HFFc6 (cell line): Measurements from ENCODE around the gene CCNL2. TPM values are rescaled to one million over a fixed set of nuclear protein-coding genes. Genes with fewer than 3 reads are reported as not detected.

ENCODE experiments used
- DNase-seq: peaks from one replicate; pipeline ENCODE4 v3.0.0-alpha.2; 2018
- H3K27ac Mint-ChIP-seq: 2 replicates; pipeline ENCODE4 v1.8.0; 2020; ENCODE audit warnings: mild to moderate bottlenecking, mixed read lengths
- H3K27me3 Mint-ChIP-seq: 2 replicates; pipeline ENCODE4 v1.8.0; 2021; ENCODE audit warnings: mild to moderate bottlenecking, moderate library complexity, mixed read lengths; ENCODE audit not compliant: insufficient read depth
- H3K36me3 Mint-ChIP-seq: 2 replicates; pipeline ENCODE4 v1.8.0; 2021; ENCODE audit warnings: low read depth, mixed read lengths
- H3K4me1 Mint-ChIP-seq: 2 replicates; pipeline ENCODE4 v1.8.0; 2020; ENCODE audit warnings: low read depth, mixed read lengths
- H3K4me3 Mint-ChIP-seq: 2 replicates; pipeline ENCODE4 v1.8.0; 2020; ENCODE audit warnings: mild to moderate bottlenecking, moderate library complexity, mixed read lengths
- H3K9me3 Mint-ChIP-seq: 2 replicates; pipeline ENCODE4 v1.8.0; 2020; ENCODE audit warnings: mild to moderate bottlenecking, mixed read lengths
- CTCF ChIP-seq: fragments of 200-600 bp; sonication (generic); IDR thresholded peaks from 2 replicates; pipeline ENCODE4 v1.5.0; 2021; ENCODE audit warnings: antibody characterized with exemption, mild to moderate bottlenecking
- total RNA-seq, 6 experiments: library from RNA; stranded (reverse); fragmentation: NEBNext Ultra II Directional; extraction: Animal tissue kit (Norgen Biotek cat#: 25700); gene quantifications; 2 replicates in 1 of 6; 3 replicates in 5 of 6; pipeline ENCODE4 v1.2.3, GENCODE V29; 2021

Gene CCNL2
- total RNA-seq, 6 experiments from 2014 or later = 96.2 to 115 (median 104) TPM

- Mint-ChIP-seq H3K4me1 (peaks cover 8% of the 10 kb centered on the region), H3K27me3 (no peaks in the 10 kb centered on the region), H3K9me3 (no peaks in the 10 kb centered on the region), H3K4me3 (no peak overlapping the region), H3K36me3 (peaks cover 58% of the 10 kb centered on the region), H3K27ac (no peak overlapping the region)
- no peak for TF ChIP-seq CTCF
- DNase-seq = no peak
Observed at GRCh38 chr1:1393428-1393827, 5.7 kb downstream of the CCNL2 start.

GRCh38 chr1:1393014-1393413, 6.1 kb downstream of the CCNL2 start:
- no peak for TF ChIP-seq CTCF
- Mint-ChIP-seq H3K9me3 (no peaks in the 10 kb centered on the region), H3K4me3 (no peak overlapping the region), H3K27me3 (no peaks in the 10 kb centered on the region), H3K36me3 (peaks cover 58% of the 10 kb centered on the region), H3K27ac (no peak overlapping the region), H3K4me1 (peaks cover 5% of the 10 kb centered on the region)
- DNase-seq = no peak

- Mint-ChIP-seq H3K27me3 (no peaks in the 10 kb centered on the region), H3K27ac (no peak overlapping the region), H3K36me3 (peaks cover 71% of the 10 kb centered on the region), H3K9me3 (no peaks in the 10 kb centered on the region), H3K4me3 (no peak overlapping the region), H3K4me1 (no peaks in the 10 kb centered on the region)
- TF ChIP-seq CTCF = no peak
- no peak for DNase-seq
Observed at GRCh38 chr1:1391225-1391624, 7.9 kb downstream of the CCNL2 start.

GRCh38 chr1:1390675-1391074, 8.5 kb downstream of the CCNL2 start:
- DNase-seq = no peak
- no peaks in the 10 kb centered on the region for H3K4me1 Mint-ChIP-seq
- TF ChIP-seq CTCF = no peak
- no peak overlapping the region for H3K27ac Mint-ChIP-seq
- H3K27me3 Mint-ChIP-seq = no peaks in the 10 kb centered on the region
- H3K9me3 Mint-ChIP-seq = no peaks in the 10 kb centered on the region
- no peak overlapping the region for H3K4me3 Mint-ChIP-seq
- peaks cover 73% of the 10 kb centered on the region for H3K36me3 Mint-ChIP-seq

GRCh38 chr1:1388078-1388472, 11.1 kb downstream of the CCNL2 start:
- Mint-ChIP-seq H3K9me3 (no peaks in the 10 kb centered on the region), H3K27ac (no peak overlapping the region), H3K4me1 (no peaks in the 10 kb centered on the region), H3K27me3 (peaks cover 3% of the 10 kb centered on the region), H3K36me3 (peaks cover 56% of the 10 kb centered on the region), H3K4me3 (no peak overlapping the region)
- no peak for TF ChIP-seq CTCF
- DNase-seq = no peak
